ENCODE measurements around the gene ALKAL2. TPM values are rescaled to one million over a fixed set of nuclear protein-coding genes. Genes with fewer than 3 reads are reported as not detected.
A peak's percentile ranks its signal among the peaks of the same experiment; 100 is the strongest.
"Not testable (repeated sequence)": the region's sequence is repeated elsewhere in the genome, so short reads cannot be mapped to it uniquely, and the experiment has no call there.

The ALKAL2 gene
- total RNA-seq, 2 donors from 2014 or later, result 0.44 to 0.53 TPM

DNA sequence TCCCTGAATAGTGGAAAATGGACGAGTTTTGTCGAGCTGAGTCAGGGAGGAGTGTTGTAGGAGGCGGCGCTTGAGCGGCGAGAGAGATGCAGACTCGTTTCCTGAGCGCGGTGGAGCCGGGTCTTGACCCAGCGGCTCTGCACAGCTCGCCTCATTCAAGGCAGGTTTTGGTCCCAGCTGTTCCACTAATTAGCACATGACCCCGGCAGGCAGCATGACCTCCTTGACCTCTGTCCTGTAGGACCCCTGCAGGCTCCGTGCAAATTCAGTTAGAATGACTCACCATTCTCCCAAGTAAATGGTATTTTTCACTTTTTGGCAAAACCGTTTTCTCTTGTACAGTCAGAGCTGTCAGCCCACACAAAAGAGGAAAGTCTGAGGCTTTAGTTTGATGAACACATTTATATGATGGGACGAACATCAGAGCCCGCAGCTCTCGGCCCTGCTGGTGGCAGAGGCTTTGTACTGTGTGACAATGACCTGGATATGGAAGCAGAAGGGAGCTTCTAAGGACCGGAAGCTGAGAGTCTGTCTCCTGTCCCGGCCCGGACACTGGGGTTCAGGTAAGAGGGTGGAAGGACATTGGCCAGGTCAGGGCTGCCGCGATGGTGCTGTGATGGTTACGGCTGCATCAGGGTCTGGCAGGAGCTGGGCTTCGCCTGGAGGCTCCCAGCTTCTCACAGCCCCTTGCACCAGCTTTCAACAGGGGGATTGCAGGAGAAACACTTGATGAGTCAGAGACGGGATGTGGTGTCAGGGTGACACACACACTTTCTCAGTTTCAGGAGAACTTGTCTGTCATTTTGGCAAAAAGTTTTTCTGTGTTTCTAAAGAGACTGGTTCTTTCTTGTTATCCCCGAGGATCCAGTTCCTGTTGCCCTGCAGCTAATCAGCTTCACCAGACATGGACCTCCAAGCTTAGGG, 29.9 kb upstream of the ALKAL2 start:
- Histone ChIP-seq H3K4me1 (ENCODE audit: control insufficient read depth, insufficient read depth, low read length) (no peaks in the 10 kb centered on the region), H3K4me3 (ENCODE audit: low read length) (no peak overlapping the region), H3K9me3 (ENCODE audit: control insufficient read depth, low read length) (no peaks in the 10 kb centered on the region), H3K27me3 (ENCODE audit: control insufficient read depth, insufficient read depth, low read length, poor library complexity, severe bottlenecking) (no peaks in the 10 kb centered on the region), H3K27ac (ENCODE audit: low read depth, low read length) (peak overlapping the region; percentile 74), H3K9ac (ENCODE audit: extremely low read depth, low read length, poor library complexity, severe bottlenecking) (no peak overlapping the region), H3K36me3 (ENCODE audit: control insufficient read depth, insufficient read depth, low read length) (no peaks in the 10 kb centered on the region)
- WGBS, 2 experiments (ENCODE audit: insufficient coverage in 1 of 2, insufficient read length in 1 of 2), result 44 to 75% methylated on average over 21 to 27 of the region's 27 CpGs
- H3K4me1 Mint-ChIP-seq, result no peaks in the 10 kb centered on the region
- H3K27ac Mint-ChIP-seq, result peak overlapping the region; percentile 45
- DNase-seq, result peak; percentile 71
- H3K9me3 Mint-ChIP-seq, result no peaks in the 10 kb centered on the region
- H3K4me3 Mint-ChIP-seq, result no peak overlapping the region
- TF ChIP-seq CTCF (conservative IDR thresholded peaks at IDR 0.05), result no peak
- no peaks in the 10 kb centered on the region for H3K36me3 Mint-ChIP-seq (ENCODE audit: low read depth)
- peaks cover 2% of the 10 kb centered on the region for H3K27me3 Mint-ChIP-seq (ENCODE audit: insufficient read depth)

DNA sequence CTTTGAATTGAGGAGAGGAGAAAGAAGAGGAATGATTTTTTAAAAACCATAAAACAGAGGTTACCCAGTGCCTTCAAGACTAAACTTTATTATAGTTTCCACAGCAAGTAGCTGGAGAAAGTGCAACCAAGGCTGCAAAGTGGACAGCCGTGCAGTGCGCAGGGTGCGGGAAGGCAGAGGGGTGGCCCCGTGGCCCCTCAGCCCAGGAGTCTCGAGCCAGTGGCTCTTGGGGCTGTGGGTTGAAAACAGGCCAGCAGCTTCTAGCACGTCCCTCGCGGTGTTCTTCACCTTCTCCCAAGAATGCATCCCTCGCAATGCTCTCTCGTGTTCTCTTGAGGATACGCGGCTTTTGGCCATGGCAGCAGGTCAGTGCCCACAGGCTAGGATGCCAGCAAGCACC, 28.5 kb upstream of the ALKAL2 start:
- Mint-ChIP-seq H3K36me3 (ENCODE audit: low read depth) (no peaks in the 10 kb centered on the region), H3K27me3 (ENCODE audit: insufficient read depth) (no peaks in the 10 kb centered on the region), H3K4me3 (no peak overlapping the region), H3K27ac (no peak overlapping the region), H3K9me3 (no peaks in the 10 kb centered on the region), H3K4me1 (no peaks in the 10 kb centered on the region)
- Histone ChIP-seq H3K9me3 (ENCODE audit: control insufficient read depth, low read length) (no peaks in the 10 kb centered on the region), H3K4me3 (ENCODE audit: low read length) (no peak overlapping the region), H3K9ac (ENCODE audit: extremely low read depth, low read length, poor library complexity, severe bottlenecking) (no peak overlapping the region), H3K27ac (ENCODE audit: low read depth, low read length) (no peak overlapping the region), H3K36me3 (ENCODE audit: control insufficient read depth, insufficient read depth, low read length) (no peaks in the 10 kb centered on the region), H3K4me1 (ENCODE audit: control insufficient read depth, insufficient read depth, low read length) (no peaks in the 10 kb centered on the region), H3K27me3 (ENCODE audit: control insufficient read depth, insufficient read depth, low read length, poor library complexity, severe bottlenecking) (no peaks in the 10 kb centered on the region)
- no peak for TF ChIP-seq CTCF (conservative IDR thresholded peaks at IDR 0.05)
- 95 to 96% methylated on average over 10 to 12 of the region's 12 CpGs for WGBS, 2 experiments (ENCODE audit: insufficient coverage in 1 of 2, insufficient read length in 1 of 2)
- DNase-seq, result no peak

DNA sequence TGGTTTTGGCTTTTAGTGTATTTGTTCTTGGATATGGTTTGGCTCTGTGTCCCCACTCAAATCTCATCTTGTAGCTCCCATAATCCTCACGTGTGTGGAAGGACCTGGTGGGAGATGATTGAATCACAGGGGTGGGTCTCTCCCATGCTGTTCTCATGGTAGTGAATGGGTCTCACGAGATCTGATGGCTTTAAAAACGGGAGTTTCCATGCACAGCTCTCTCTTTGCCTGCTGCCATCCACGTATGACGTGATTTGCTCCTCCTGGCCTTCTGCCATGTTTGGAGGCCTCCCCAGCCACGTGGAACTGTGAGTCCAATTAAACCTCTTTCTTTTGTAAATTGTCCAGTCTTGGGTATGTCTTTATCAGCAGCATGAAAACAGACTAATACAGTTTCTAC, 28.0 kb upstream of the ALKAL2 start:
- not testable (repeated sequence) for H3K9ac ChIP-seq (ENCODE audit: extremely low read depth, low read length, poor library complexity, severe bottlenecking); H3K27me3 Mint-ChIP-seq (ENCODE audit: insufficient read depth); H3K27ac ChIP-seq (ENCODE audit: low read depth, low read length); H3K4me1 ChIP-seq (ENCODE audit: control insufficient read depth, insufficient read depth, low read length); H3K27me3 ChIP-seq (ENCODE audit: control insufficient read depth, insufficient read depth, low read length, poor library complexity, severe bottlenecking); H3K4me3 Mint-ChIP-seq; H3K36me3 Mint-ChIP-seq (ENCODE audit: low read depth); H3K27ac Mint-ChIP-seq; H3K36me3 ChIP-seq (ENCODE audit: control insufficient read depth, insufficient read depth, low read length); H3K4me3 ChIP-seq (ENCODE audit: low read length); DNase-seq; H3K9me3 Mint-ChIP-seq; H3K9me3 ChIP-seq (ENCODE audit: control insufficient read depth, low read length); H3K4me1 Mint-ChIP-seq
- 92 to 96% methylated on average over 6 of the region's 6 CpGs for WGBS, 2 experiments (ENCODE audit: insufficient coverage in 1 of 2, insufficient read length in 1 of 2)

Measured in endodermal cell (in vitro differentiated cells).